Transverse colon (tissue), 4 donors: ENCODE measurements around the gene GINM1. TPM values are rescaled to one million over a fixed set of nuclear protein-coding genes. Genes with fewer than 3 reads are reported as not detected.

Experiments used
- DNase-seq: peaks from one replicate; pipeline ENCODE4 v3.0.0-alpha.2; 2019
- H3K27ac ChIP-seq, 4 donors: fragments of 200-600 bp; sonication (generic); 2 replicates each; pipeline ENCODE4 v1.5.1; 2016 to 2018; ENCODE audit warnings: inconsistent platforms in 4 of 4
- H3K27me3 ChIP-seq: fragments of 200-600 bp; sonication (generic); 2 replicates; pipeline ENCODE4 v1.5.1; 2017; ENCODE audit warnings: inconsistent platforms
- H3K36me3 ChIP-seq, 4 donors: fragments of 200-600 bp; sonication (generic); 2 replicates each; pipeline ENCODE4 v1.5.1; 2017 to 2019; ENCODE audit warnings: inconsistent platforms in 4 of 4
- H3K4me1 ChIP-seq, 4 donors: fragments of 200-600 bp; sonication (generic); 2 replicates each; pipeline ENCODE4 v1.5.1; 2017 to 2020; ENCODE audit warnings: inconsistent platforms in 4 of 4
- H3K4me3 ChIP-seq, 4 donors: fragments of 200-600 bp; sonication (generic); 1 replicate in 1 of 4; 2 replicates in 3 of 4; pipeline versions ENCODE4 v1.5.1 to v1.6.1; 2017 to 2019; ENCODE audit warnings: inconsistent platforms in 4 of 4
- H3K9me3 ChIP-seq, 2 donors: fragments of 200-600 bp; sonication (generic); 2 replicates each; pipeline ENCODE4 v1.5.1; 2017 to 2019; ENCODE audit warnings: inconsistent platforms in 2 of 2
- CTCF ChIP-seq, 5 experiments: fragments of 200-600 bp in 3 of 5; fragments of 450-650 bp in 2 of 5; sonication (generic) in 3 of 5; IDR thresholded peaks; 1 replicate in 2 of 5; 2 replicates in 3 of 5; pipeline ENCODE4 v1.5.1; 2016 to 2017; ENCODE audit warnings: antibody characterized with exemption in 5 of 5, inconsistent platforms in 3 of 5, mild to moderate bottlenecking in 2 of 5, moderate library complexity in 1 of 5
- EP300 ChIP-seq: sonication (generic); formaldehyde crosslinking; IDR thresholded peaks from one replicate; pipeline ENCODE4 v1.6.1; 2017; ENCODE audit warnings: antibody characterized with exemption, low read depth
- POLR2A ChIP-seq: fragments of 450-650 bp; IDR thresholded peaks from one replicate; pipeline ENCODE4 v1.6.1; 2016; ENCODE audit warnings: antibody characterized with exemption, mild to moderate bottlenecking, moderate library complexity
- POLR2AphosphoS5 ChIP-seq, 3 donors: sonication (generic); formaldehyde crosslinking; IDR thresholded peaks; one replicate each; pipeline ENCODE4 v1.6.1; 2016; ENCODE audit warnings: antibody characterized with exemption in 3 of 3
- WGBS, 2 donors: methylation state at CpG; one replicate each; pipeline ENCODE4 v1.1.5; 2018; ENCODE audit warnings: low coverage in 1 of 2; 5-methylcytosine and 5-hydroxymethylcytosine counted together
- in situ Hi-C, 4 donors: fragments of 200-750 bp; cut with MboI; loops; one replicate each; pipeline versions ENCODE4 v1.15.0 to v1.15.1; 2017; ENCODE audit warnings: low sequenced_read_pairs in 3 of 4, low pct_ligation_motif_present in 1 of 4, low pct_unique_long_range_greater_than_20kb in 1 of 4
- intact Hi-C: fragments of 100-400 bp; cut with DNase I; formaldehyde crosslinking; loops from one replicate; pipeline ENCODE4 v1.15.1; 2023; ENCODE audit warnings: low total_unique reads
- total RNA-seq, 4 donors: library from RNA; depleted of rRNA; stranded (reverse); fragments of >200 nt; gene quantifications; one replicate each; pipeline ENCODE4 v1.1.0, GENCODE V29; 2016

GINM1 gene
- total RNA-seq, 4 donors from 2014 or later: 19.1 to 49.6 (median 35.9) TPM

- Histone ChIP-seq H3K4me3 (no peak overlapping the region), H3K27ac (no peak overlapping the region), H3K4me1 (peaks cover 11 to 25% (median 16%) of the 10 kb centered on the region in 4 donors), H3K27me3 (no peaks in the 10 kb centered on the region), H3K9me3 (no peaks in the 10 kb centered on the region), H3K36me3 (no peaks in the 10 kb centered on the region)
- in situ Hi-C loops (loop anchor here in 1 of 4 donors (25.0 kb wide), 1 partner anchor 144 kb away; the partner anchor contains the start of gene LATS1), intact Hi-C loops (no loop called here)
- TF ChIP-seq EP300: no peak
- TF ChIP-seq POLR2AphosphoS5 (IDR thresholded peaks at IDR 0.05): no peak
- no peak for TF ChIP-seq POLR2A
- TF ChIP-seq CTCF (IDR thresholded peaks at IDR 0.05): no peak
- DNase-seq: no peak
- 70 to 90% methylated on average over 7 of the region's 7 CpGs for WGBS, 2 donors
Measured at GRCh38 chr6:149567945-149568585, 1.9 kb downstream of the GINM1 start.

GRCh38 chr6:149580880-149581279 is 14.7 kb downstream of the GINM1 start:
- TF ChIP-seq POLR2AphosphoS5 (IDR thresholded peaks at IDR 0.05): no peak
- no peak for TF ChIP-seq EP300
- no peak for TF ChIP-seq POLR2A
- Histone ChIP-seq H3K36me3 (peaks cover 0 to 39% (median 19%) of the 10 kb centered on the region in 4 donors), H3K27ac (no peak overlapping the region), H3K9me3 (no peaks in the 10 kb centered on the region), H3K4me1 (no peaks in the 10 kb centered on the region), H3K4me3 (no peak overlapping the region), H3K27me3 (no peaks in the 10 kb centered on the region)
- DNase-seq: no peak
- intact Hi-C loops (no loop called here), in situ Hi-C loops (no loop called here)
- 97 to 99% methylated on average over 3 to 5 of the region's 5 CpGs for WGBS, 2 donors

GRCh38 chr6:149581349-149581748 is 15.2 kb downstream of the GINM1 start:
- no peak for TF ChIP-seq EP300
- intact Hi-C loops: no loop called here
- 87 to 96% methylated on average over 3 to 5 of the region's 5 CpGs for WGBS, 2 donors
- no peak overlapping the region for H3K27ac ChIP-seq
- no peaks in the 10 kb centered on the region for H3K9me3 ChIP-seq
- H3K36me3 ChIP-seq: peaks cover 0 to 44% (median 21%) of the 10 kb centered on the region in 4 donors
- in situ Hi-C loops: no loop called here
- H3K27me3 ChIP-seq: no peaks in the 10 kb centered on the region
- H3K4me1 ChIP-seq: no peaks in the 10 kb centered on the region
- no peak overlapping the region for H3K4me3 ChIP-seq
- DNase-seq: no peak

- Histone ChIP-seq H3K36me3 (peaks cover 0 to 54% (median 22%) of the 10 kb centered on the region in 4 donors), H3K27ac (no peak overlapping the region), H3K4me3 (no peak overlapping the region), H3K27me3 (no peaks in the 10 kb centered on the region), H3K9me3 (no peaks in the 10 kb centered on the region), H3K4me1 (no peaks in the 10 kb centered on the region)
- in situ Hi-C loops (no loop called here), intact Hi-C loops (no loop called here)
- DNase-seq: no peak
- TF ChIP-seq EP300: no peak
- 92% methylated on average over 2 of the region's 2 CpGs; no CpG with 5 or more reads in 1 of the 2 donors for WGBS, 2 donors
Measured at GRCh38 chr6:149586149-149586548, 20.0 kb downstream of the GINM1 start.

GRCh38 chr6:149592983-149593382 is 26.8 kb downstream of the GINM1 start:
- Histone ChIP-seq H3K27me3 (no peaks in the 10 kb centered on the region), H3K27ac (no peak overlapping the region), H3K4me3 (no peak overlapping the region), H3K9me3 (no peaks in the 10 kb centered on the region), H3K36me3 (peaks cover 0 to 40% (median 18%) of the 10 kb centered on the region in 4 donors), H3K4me1 (no peaks in the 10 kb centered on the region)
- in situ Hi-C loops (no loop called here), intact Hi-C loops (no loop called here)
- TF ChIP-seq CTCF (IDR thresholded peaks at IDR 0.05) (no peak), POLR2A (no peak), POLR2AphosphoS5 (IDR thresholded peaks at IDR 0.05) (no peak), EP300 (no peak)
- no peak for DNase-seq
- WGBS, 2 donors: 98 to 100% methylated on average over 2 of the region's 2 CpGs
